Cardiac fibroblast (primary cell): ENCODE results near the gene ZNG1A.
A peak's percentile ranks its signal among the peaks of the same experiment; 100 is the strongest.

ENCODE experiments used
- DNase-seq, 2 donors: peaks; one replicate each; pipeline versions ENCODE4 v3.0.0 to v3.0.0-alpha.2; 2010; ENCODE audit warnings: low read depth in 2 of 2
- H3K4me3 ChIP-seq, 2 donors: replicated peaks in 1 of 2; 1 replicate in 1 of 2; 2 replicates in 1 of 2; pipeline ENCODE4 v1.5.1; 2011; ENCODE audit warnings: low read depth in 2 of 2, low read length in 2 of 2, mild to moderate bottlenecking in 2 of 2, moderate library complexity in 1 of 2
- CTCF ChIP-seq: IDR thresholded peaks from one replicate; pipeline ENCODE4 v1.5.1; 2011; ENCODE audit warnings: low read depth, mild to moderate bottlenecking, low read length, inconsistent platforms

Gene ZNG1A

GRCh38 chr9:178970-179383 is at the start of gene ZNG1A:
Gene ZNG1A (minus strand): TSS chr9:179056. CDS start chr9:178969, 87 bp downstream.
- peak; percentile 56 to 65 for DNase-seq
- H3K4me3 ChIP-seq = peak within 1 kb of the TSS; percentile 40 to 52

GRCh38 chr9:227860-228259 is 49.0 kb upstream of the ZNG1A start:
- no peak for TF ChIP-seq CTCF
- DNase-seq = no peak
- no peak overlapping the region for H3K4me3 ChIP-seq

- no peak overlapping the region for H3K4me3 ChIP-seq
- peak in 1 of 2 donors; percentile 18 for DNase-seq
- no peak for TF ChIP-seq CTCF
Observed at GRCh38 chr9:224582-225520, 46.0 kb upstream of the ZNG1A start.

- H3K4me3 ChIP-seq = no peak overlapping the region
- TF ChIP-seq CTCF = no peak
- no peak for DNase-seq
Observed at GRCh38 chr9:224026-224425, 45.2 kb upstream of the ZNG1A start.

- no peak for DNase-seq
- TF ChIP-seq CTCF = no peak
- no peak overlapping the region for H3K4me3 ChIP-seq
Observed at GRCh38 chr9:223152-223551, 44.3 kb upstream of the ZNG1A start.

- no peak for DNase-seq
- no peak overlapping the region for H3K4me3 ChIP-seq
- TF ChIP-seq CTCF = no peak
Observed at GRCh38 chr9:221989-222776, 43.3 kb upstream of the ZNG1A start.
